NB4 (cell line): ENCODE data around the gene CDC42.

ENCODE experiments used
- DNase-seq: peaks from one replicate; pipeline ENCODE4 v3.0.0; 2010; ENCODE audit warnings: low read depth
- H3K4me3 ChIP-seq: one replicate; pipeline ENCODE4 v1.5.1; 2011; ENCODE audit warnings: mild to moderate bottlenecking, low read depth, low read length, moderate library complexity
- MYC ChIP-seq: IDR thresholded peaks from 2 replicates; pipeline ENCODE4 v1.6.1; 2011; ENCODE audit warnings: low read depth, low read length
- POLR2A ChIP-seq: IDR thresholded peaks from 2 replicates; pipeline ENCODE4 v1.6.1; 2011; ENCODE audit warnings: mild to moderate bottlenecking; ENCODE audit not compliant: insufficient read length; ENCODE audit errors: extremely low read depth
- TF ChIP-seq, protein P1 (sequence below): IDR thresholded peaks from one replicate; pipeline ENCODE4 v1.5.1; 2012; ENCODE audit warnings: low read depth, low read length
- TF ChIP-seq, protein P2 (sequence below): IDR thresholded peaks from 2 replicates; pipeline ENCODE4 v1.6.1; 2011; ENCODE audit warnings: low read depth, low read length

CDC42 gene

DNA sequence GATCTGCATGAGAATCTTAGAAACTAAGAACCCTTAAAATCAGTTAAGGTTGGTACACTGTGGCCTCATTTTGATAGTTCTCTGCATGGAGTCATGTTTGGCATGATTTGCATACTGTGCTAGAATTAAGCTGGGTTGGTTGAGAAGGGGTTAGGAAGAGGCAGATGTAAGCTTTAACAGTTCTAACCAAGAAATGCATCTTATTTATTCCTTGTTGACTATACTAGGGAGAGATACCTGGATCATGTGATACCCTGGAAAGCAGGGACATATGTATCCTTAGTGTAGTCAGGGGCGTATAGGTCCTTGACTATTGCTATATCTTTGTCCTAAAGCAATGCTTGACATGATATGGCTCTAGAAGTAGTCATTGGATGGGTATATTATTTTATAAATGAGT is 41.0 kb downstream of the CDC42 start:
- DNase-seq = no peak
- H3K4me3 ChIP-seq = no peak overlapping the region
- TF ChIP-seq, protein P1, sequence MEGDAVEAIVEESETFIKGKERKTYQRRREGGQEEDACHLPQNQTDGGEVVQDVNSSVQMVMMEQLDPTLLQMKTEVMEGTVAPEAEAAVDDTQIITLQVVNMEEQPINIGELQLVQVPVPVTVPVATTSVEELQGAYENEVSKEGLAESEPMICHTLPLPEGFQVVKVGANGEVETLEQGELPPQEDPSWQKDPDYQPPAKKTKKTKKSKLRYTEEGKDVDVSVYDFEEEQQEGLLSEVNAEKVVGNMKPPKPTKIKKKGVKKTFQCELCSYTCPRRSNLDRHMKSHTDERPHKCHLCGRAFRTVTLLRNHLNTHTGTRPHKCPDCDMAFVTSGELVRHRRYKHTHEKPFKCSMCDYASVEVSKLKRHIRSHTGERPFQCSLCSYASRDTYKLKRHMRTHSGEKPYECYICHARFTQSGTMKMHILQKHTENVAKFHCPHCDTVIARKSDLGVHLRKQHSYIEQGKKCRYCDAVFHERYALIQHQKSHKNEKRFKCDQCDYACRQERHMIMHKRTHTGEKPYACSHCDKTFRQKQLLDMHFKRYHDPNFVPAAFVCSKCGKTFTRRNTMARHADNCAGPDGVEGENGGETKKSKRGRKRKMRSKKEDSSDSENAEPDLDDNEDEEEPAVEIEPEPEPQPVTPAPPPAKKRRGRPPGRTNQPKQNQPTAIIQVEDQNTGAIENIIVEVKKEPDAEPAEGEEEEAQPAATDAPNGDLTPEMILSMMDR = no peak
- no peak for TF ChIP-seq MYC
- TF ChIP-seq, protein P2, sequence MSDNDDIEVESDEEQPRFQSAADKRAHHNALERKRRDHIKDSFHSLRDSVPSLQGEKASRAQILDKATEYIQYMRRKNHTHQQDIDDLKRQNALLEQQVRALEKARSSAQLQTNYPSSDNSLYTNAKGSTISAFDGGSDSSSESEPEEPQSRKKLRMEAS = no peak
- no peak for TF ChIP-seq POLR2A

DNA sequence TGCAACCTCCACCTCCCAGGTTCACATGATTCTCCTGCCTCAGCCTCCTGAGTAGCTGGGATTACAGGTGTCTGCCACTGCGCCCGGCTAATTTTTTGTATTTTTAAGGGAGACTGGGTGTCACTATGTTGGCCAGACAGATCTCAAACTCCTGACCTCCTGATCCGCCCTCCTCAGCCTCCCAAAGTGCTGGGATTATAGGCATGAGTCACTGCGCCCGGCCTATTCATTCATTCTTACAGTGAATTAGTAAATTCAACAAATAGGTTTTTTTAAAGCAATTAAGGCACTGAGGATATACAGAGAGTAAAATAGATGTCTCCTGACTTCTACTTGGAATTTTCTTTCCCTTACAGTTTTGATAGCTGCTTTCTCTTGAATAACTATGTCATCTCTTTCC is 43.5 kb downstream of the CDC42 start:
- TF ChIP-seq, protein P2 = no peak
- TF ChIP-seq, protein P1 = no peak
- TF ChIP-seq MYC = no peak
- no peak for TF ChIP-seq POLR2A
- H3K4me3 ChIP-seq = no peak overlapping the region
- DNase-seq = no peak

DNA sequence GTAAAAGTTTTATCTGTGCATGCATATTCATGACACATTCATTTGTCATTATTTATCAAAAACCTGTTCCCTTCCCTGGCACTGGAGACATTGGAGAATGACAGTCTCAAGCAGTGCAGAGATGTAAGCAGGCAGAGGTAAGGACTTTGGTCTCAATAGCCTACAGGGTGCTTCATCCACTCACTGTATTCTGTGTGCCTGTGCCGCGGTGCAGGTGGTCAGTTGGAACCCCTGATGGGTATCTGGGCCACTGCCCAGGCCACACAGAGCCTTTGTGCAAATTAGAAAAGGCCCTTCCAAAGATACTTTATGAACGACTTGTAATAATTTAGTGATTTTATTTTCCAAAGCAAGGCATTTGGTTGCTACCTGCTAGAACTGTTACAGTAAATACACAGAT is 44.0 kb downstream of the CDC42 start:
- DNase-seq = no peak
- H3K4me3 ChIP-seq = no peak overlapping the region
- TF ChIP-seq, protein P2 = no peak

DNA sequence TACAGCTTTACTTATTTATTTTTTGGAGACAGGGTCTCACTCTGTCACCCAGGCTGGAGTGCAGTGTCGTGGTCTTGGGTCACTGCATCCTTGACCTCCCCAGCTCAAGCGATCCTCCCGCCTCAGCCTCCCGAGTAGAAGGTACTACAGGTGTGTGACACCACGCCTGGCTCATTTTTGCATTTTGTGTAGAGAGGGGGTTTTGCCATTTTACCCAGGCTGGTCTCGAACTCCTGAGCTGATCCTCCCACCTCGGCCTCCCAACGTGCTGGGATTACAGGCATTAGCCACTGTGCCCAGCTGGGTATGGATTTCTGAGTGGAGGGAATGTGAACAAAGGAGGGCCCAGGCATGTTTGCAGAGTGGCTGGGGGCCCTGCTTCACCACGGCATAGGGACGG is 46.2 kb downstream of the CDC42 start:
- H3K4me3 ChIP-seq = no peak overlapping the region
- DNase-seq = no peak
- TF ChIP-seq, protein P2 = no peak

DNA sequence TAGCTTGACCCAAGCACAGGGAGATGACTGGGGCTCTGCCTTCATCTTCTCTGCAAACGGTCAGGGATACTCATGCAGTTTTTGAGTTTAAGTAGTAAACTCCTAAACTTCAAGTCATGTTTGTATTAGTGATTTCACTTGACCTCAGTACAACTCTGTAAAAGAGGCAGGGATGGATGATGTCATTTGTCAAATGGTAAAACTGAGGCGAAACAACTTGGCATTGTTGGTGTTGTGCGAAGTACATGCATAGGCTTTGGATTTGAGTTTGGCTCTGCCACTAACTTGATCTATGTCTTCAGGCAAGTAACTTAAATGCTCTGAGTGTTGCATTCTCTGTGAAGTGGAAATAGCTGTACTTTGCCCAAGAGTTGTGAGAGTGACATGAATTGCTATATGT is 47.7 kb downstream of the CDC42 start:
- no peak overlapping the region for H3K4me3 ChIP-seq
- TF ChIP-seq, protein P1 = no peak
- TF ChIP-seq MYC (no peak), POLR2A (no peak)
- TF ChIP-seq, protein P2 = no peak
- DNase-seq = no peak

DNA sequence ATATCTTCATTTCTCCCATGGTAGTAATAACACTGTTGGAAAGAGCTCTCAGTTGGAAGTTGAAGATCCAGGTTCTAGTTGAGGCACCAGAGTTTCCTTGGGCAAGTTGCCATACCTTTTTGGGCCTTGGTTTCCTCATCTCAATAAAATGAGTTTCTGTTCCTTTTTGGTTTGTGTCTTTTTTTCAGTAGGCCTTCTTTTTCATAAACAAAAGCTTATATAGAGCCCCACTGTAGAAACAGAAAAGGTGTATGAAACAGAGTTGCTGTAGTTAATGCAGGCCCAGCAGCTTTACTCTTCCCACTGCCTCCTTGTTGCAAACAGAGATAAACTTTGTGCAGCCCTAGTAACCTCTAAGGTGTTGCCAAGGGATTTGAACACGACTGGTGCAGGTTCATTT is 48.7 kb downstream of the CDC42 start:
- no peak overlapping the region for H3K4me3 ChIP-seq
- TF ChIP-seq MYC (no peak), POLR2A (no peak)
- TF ChIP-seq, protein P1 = no peak
- TF ChIP-seq, protein P2 = no peak
- no peak for DNase-seq

DNA sequence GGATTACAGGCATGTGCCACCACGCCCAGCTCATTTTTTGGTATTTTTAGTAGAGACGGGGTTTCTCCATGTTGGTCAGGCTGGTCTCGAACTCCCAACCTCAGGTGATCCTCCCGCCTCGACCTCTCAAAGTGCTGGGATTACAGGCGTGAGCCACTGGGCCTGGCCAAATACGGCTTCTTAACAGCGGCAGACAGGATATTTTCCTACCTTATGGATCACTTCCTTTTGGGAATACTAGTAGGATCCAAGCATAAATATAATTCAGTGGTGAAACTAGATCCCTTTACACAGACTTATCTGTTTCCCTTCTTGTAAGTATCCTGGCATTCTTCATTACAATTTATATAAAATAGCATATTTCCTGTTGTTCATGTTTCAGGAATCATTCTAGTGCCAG is 49.5 kb downstream of the CDC42 start:
- H3K4me3 ChIP-seq = no peak overlapping the region
- no peak for TF ChIP-seq MYC
- TF ChIP-seq, protein P2 = no peak
- TF ChIP-seq, protein P1 = no peak
- no peak for TF ChIP-seq POLR2A
- no peak for DNase-seq
